T-cell (primary cell): ENCODE data around the gene NUP98. TPM values are rescaled to one million over a fixed set of nuclear protein-coding genes. Genes with fewer than 3 reads are reported as not detected.

ENCODE experiments used
- ATAC-seq, 4 experiments: fragments of 200-7000 bp in 3 of 4; fragments of 150-1000 bp in 1 of 4; cut with Tn5 transposase; replicated peaks in 1 of 4; 1 replicate in 3 of 4; 2 replicates in 1 of 4; pipeline ENCODE4 v1.10.0; 2021; ENCODE audit warnings: moderate library complexity in 3 of 4, mild to moderate bottlenecking in 2 of 4, moderate number of reproducible peaks in 1 of 4
- CTCF ChIA-PET, 2 donors: fragments of 300-600 bp; sonication (Branson Sonifier 250); formaldehyde crosslinking; loops; one replicate each; lab custom pipeline; 2022; ENCODE audit warnings: antibody characterized with exemption in 2 of 2; lab: Charles Lee
- POLR2A ChIA-PET, 2 donors: fragments of 300-600 bp; sonication (Branson Sonifier 250); formaldehyde crosslinking; loops; one replicate each; lab custom pipeline; 2022; ENCODE audit warnings: antibody characterized with exemption in 2 of 2; lab: Charles Lee
- DNase-seq, 35 experiments: peaks; one replicate each; pipeline versions ENCODE4 v3.0.0 to v3.0.0-alpha.2; 2013 to 2023
- H3K27ac ChIP-seq: one replicate; pipeline ENCODE4 v1.5.1; 2013; ENCODE audit warnings: low read length
- H3K27me3 ChIP-seq, 2 experiments: replicated peaks in 1 of 2; 1 replicate in 1 of 2; 2 replicates in 1 of 2; pipeline versions ENCODE4 v1.6.1 to v1.7.0; 2013; ENCODE audit warnings: low read length in 1 of 2, mixed read lengths in 1 of 2; ENCODE audit not compliant: control insufficient read depth in 2 of 2, insufficient read depth in 2 of 2; ENCODE audit errors: extremely low read depth in 1 of 2
- H3K36me3 ChIP-seq, 2 donors: 1 replicate in 1 of 2; 2 replicates in 1 of 2; pipeline versions ENCODE4 v1.6.1 to v1.7.0; 2013; ENCODE audit warnings: low read length in 1 of 2; ENCODE audit not compliant: control insufficient read depth in 2 of 2, insufficient read depth in 1 of 2; ENCODE audit errors: extremely low read depth in 1 of 2
- H3K4me1 ChIP-seq, 2 experiments: 1 replicate in 1 of 2; 2 replicates in 1 of 2; pipeline versions ENCODE4 v1.6.1 to v1.7.0; 2013; ENCODE audit warnings: low read length in 2 of 2, mixed read lengths in 1 of 2; ENCODE audit not compliant: insufficient read depth in 2 of 2, control insufficient read depth in 1 of 2; ENCODE audit errors: extremely low read depth in 1 of 2
- H3K4me3 ChIP-seq, 2 donors: 1 replicate in 1 of 2; 2 replicates in 1 of 2; pipeline versions ENCODE4 v1.5.1 to v1.7.0; 2013; ENCODE audit warnings: mild to moderate bottlenecking in 2 of 2, low read length in 1 of 2, moderate library complexity in 1 of 2; ENCODE audit not compliant: control insufficient read depth in 1 of 2; ENCODE audit errors: extremely low read depth in 1 of 2
- H3K9me3 ChIP-seq: 2 replicates; pipeline ENCODE4 v1.7.0; 2013
- H3K27ac Mint-ChIP-seq, 2 donors: one replicate each; pipeline ENCODE4 v1.8.0; 2020 to 2021; ENCODE audit warnings: mild to moderate bottlenecking in 2 of 2, mixed read lengths in 2 of 2
- H3K27me3 Mint-ChIP-seq, 2 donors: one replicate each; pipeline ENCODE4 v1.8.0; 2021 to 2022; ENCODE audit warnings: mixed read lengths in 2 of 2
- H3K36me3 Mint-ChIP-seq: one replicate; pipeline ENCODE4 v1.8.0; 2021; ENCODE audit warnings: mixed read lengths
- H3K4me1 Mint-ChIP-seq, 3 donors: one replicate each; pipeline ENCODE4 v1.8.0; 2020 to 2022; ENCODE audit warnings: mixed read lengths in 3 of 3, mild to moderate bottlenecking in 1 of 3
- H3K4me3 Mint-ChIP-seq, 3 donors: one replicate each; pipeline ENCODE4 v1.8.0; 2020 to 2022; ENCODE audit warnings: mild to moderate bottlenecking in 3 of 3, mixed read lengths in 3 of 3, moderate library complexity in 3 of 3
- H3K9me3 Mint-ChIP-seq, 3 donors: one replicate each; pipeline ENCODE4 v1.8.0; 2020 to 2022; ENCODE audit warnings: mixed read lengths in 3 of 3
- WGBS: methylation state at CpG from one replicate; pipeline ENCODE4 v1.1.5; 2013; ENCODE audit warnings: missing lambda C conversion rate; ENCODE audit not compliant: insufficient coverage; 5-methylcytosine and 5-hydroxymethylcytosine counted together
- total RNA-seq, 35 experiments: library from RNA in 6 of 35; stranded (reverse) in 6 of 35; fragments of 120-200 nt in 1 of 35; gene quantifications; one replicate each; pipeline versions ENCODE4 v1.2.1 to v1.2.4 and lab custom pipeline; 2013 to 2026

The NUP98 gene
- total RNA-seq, 5 donors from 2014 or later (not counting 1 experiment from before 2014, with no cell fraction given): 89.1 to 105 (median 102) TPM

DNA sequence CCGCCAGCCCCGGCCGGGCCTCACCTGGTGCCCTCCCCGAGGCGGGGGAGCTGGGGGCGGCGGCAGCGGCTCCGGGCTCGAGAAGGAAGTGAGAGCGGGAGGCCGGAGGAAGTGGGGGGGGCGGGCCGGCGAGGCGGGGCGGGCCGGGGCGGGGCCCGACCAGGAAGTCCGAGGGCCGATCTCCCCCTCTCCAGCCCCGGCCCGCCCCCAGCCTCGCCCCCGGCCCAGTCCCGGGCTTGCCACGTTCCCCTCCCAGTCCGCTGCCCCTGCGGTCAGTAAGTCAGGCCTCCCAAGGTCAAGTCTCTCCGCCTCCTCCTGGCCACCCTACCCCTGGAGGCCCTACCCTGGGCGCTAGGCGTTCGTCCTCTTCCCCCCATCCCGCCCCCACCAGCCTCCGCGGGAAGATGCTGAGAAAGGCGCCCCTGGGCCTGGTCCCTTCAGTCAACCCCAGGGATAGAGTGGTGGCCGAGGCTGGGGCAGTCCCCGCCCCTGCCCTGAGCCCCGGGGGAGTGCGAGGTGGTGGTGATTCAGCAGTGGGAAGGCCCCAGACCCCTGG, 43.6 kb upstream of the NUP98 start, which contains the start of gene RHOG:
Gene RHOG, minus strand, starts transcription at position 90 of the 556 bp plus-strand sequence. CDS start 12,821 bp downstream, outside the sequence.
- ATAC-seq: peak; percentile 26 to 50 (median 42)
- Histone ChIP-seq H3K36me3 (peaks cover 0 to 5% of the 10 kb centered on the region in 2 donors), H3K9me3 (no peaks in the 10 kb centered on the region), H3K27ac (peak within 1 kb of the TSS; percentile 98), H3K4me1 (peaks cover 50 to 51% of the 10 kb centered on the region in 2 experiments), H3K4me3 (peak within 1 kb of the TSS; percentile 88 to 89), H3K27me3 (no peaks in the 10 kb centered on the region)
- H3K9me3 Mint-ChIP-seq: no peaks in the 10 kb centered on the region
- POLR2A ChIA-PET: interaction anchor here (0.6 to 4.6 kb wide), 21 partner anchors 10 to 232 kb away, joined by 3 to 58 read pairs (median 4); partner anchors contain the start of genes STIM1 (in 2 of the 2) and PGAP2 (in 1 of the 2)
- H3K36me3 Mint-ChIP-seq: peaks cover 13% of the 10 kb centered on the region
- peak in 13 of 35 experiments; percentile 10 to 93 (median 53) for DNase-seq
- H3K27me3 Mint-ChIP-seq: no peaks in the 10 kb centered on the region
- WGBS: 0% methylated on average over 5 of the region's 42 CpGs
- H3K4me1 Mint-ChIP-seq: peaks cover 63 to 64% (median 63%) of the 10 kb centered on the region in 3 donors
- peak within 1 kb of the TSS; percentile 96 for H3K27ac Mint-ChIP-seq
- peak within 1 kb of the TSS; percentile 86 to 89 (median 89) for H3K4me3 Mint-ChIP-seq
- CTCF ChIA-PET: interaction anchor here (0.6 to 9.9 kb wide), 31 partner anchors 12 to 256 kb away, joined by 3 to 248 read pairs (median 4); partner anchors contain the start of genes NUP98 (in 1 of the 2), PGAP2 (in 1 of the 2) and STIM1 (in 1 of the 2)

DNA sequence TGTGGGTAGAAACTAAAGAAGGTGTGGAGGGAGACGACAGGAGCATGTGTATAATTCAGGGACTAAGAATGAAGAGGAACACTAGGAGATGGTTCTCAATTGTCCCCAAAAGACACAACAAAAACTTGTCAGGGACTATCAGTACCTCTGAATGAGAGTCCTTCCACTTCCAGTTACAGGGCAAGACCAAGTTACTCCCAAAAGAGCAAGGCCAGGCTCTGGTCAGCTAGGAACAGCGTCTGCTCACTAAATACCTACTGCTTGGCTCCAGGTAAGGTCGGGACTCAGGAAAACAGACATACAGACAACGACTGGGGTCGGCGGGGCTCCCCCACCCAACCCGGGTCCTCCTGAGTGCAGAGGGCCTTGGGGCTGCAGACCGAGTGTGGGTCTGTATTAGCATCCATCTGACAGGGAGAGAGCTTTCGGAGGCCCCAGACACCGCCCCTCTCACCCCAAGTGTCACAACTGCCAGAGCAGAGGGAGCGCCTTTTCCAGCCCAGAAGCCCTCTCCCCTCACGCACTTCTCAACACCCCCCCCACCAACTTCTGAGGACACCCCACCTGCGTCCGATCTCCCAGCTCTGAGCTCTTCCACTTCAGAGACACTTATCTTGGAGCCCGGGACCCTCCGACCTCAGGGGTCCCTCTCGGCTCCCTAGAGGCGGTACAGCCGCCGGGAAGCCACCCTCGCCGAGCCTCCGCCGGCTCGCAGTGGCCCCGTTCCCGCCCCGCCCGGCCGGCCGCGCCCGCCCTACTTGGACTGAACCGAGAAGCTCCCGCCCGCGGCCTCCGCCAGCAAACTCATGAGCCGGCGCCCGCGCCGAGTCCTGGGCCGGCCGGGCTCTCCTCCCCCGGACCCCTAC, 42.9 kb upstream of the NUP98 start:
- Mint-ChIP-seq H3K27me3 (no peaks in the 10 kb centered on the region), H3K4me3 (peak overlapping the region; percentile 85 to 89 (median 89)), H3K4me1 (peaks cover 65 to 70% (median 67%) of the 10 kb centered on the region in 3 donors), H3K9me3 (no peaks in the 10 kb centered on the region), H3K27ac (peak overlapping the region; percentile 92 to 95), H3K36me3 (peaks cover 18% of the 10 kb centered on the region)
- Histone ChIP-seq H3K27me3 (no peaks in the 10 kb centered on the region), H3K4me1 (peaks cover 49 to 59% of the 10 kb centered on the region in 2 experiments), H3K36me3 (peaks cover 0 to 9% of the 10 kb centered on the region in 2 donors), H3K9me3 (no peaks in the 10 kb centered on the region), H3K4me3 (peak overlapping the region; percentile 88 to 89), H3K27ac (peak overlapping the region; percentile 98)
- CTCF ChIA-PET: interaction anchor here (0.8 to 9.9 kb wide), 11 partner anchors 12 to 255 kb away, joined by 3 to 248 read pairs (median 13); partner anchors contain the start of genes PGAP2 (in 1 of the 2) and STIM1 (in 1 of the 2)
- WGBS: under 1% methylated on average over 42 of the region's 46 CpGs
- DNase-seq (peak in 28 of 35 experiments; percentile 24 to 57 (median 38)), ATAC-seq (peak in 2 of 4 experiments; percentile 0 to 1)
- POLR2A ChIA-PET: interaction anchor here (0.6 to 4.6 kb wide), 7 partner anchors 14 to 233 kb away, joined by 3 to 58 read pairs (median 5); partner anchors contain the start of gene STIM1 (in 1 of the 2)

DNA sequence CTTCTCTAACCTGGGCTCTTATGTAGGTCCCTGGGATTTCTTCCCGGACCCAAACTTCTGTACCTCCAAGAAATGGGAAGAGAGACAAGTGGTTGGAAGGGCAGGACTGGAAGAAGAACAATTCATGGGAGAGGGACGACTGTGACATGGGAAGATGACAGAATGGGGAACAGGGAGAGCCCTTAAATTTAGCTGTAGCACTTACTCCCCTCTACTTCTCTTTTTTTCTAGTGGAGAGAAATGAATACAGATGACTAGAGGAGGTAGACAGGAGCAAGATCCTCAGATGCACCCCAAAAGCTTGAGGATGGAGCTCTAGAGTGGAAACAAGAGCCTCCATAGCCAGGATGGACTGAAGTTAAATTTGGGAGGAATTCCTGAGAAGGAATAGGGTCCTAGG, 41.1 kb upstream of the NUP98 start:
- H3K4me3 Mint-ChIP-seq: peak overlapping the region; percentile 85 to 89 (median 89)
- ATAC-seq (no peak), DNase-seq (no peak)
- CTCF ChIA-PET: interaction anchor here (0.9 to 9.9 kb wide), 5 partner anchors 10 to 234 kb away, joined by 3 to 248 read pairs (median 7); partner anchors contain the start of gene STIM1 (in 1 of the 2)
- H3K4me1 Mint-ChIP-seq: peaks cover 72 to 76% (median 74%) of the 10 kb centered on the region in 3 donors
- Histone ChIP-seq H3K36me3 (peaks cover 0 to 19% of the 10 kb centered on the region in 2 donors), H3K27ac (peak overlapping the region; percentile 98), H3K9me3 (no peaks in the 10 kb centered on the region), H3K27me3 (no peaks in the 10 kb centered on the region), H3K4me3 (peak overlapping the region; percentile 81 to 88), H3K4me1 (peaks cover 50 to 76% of the 10 kb centered on the region in 2 experiments)
- peak overlapping the region; percentile 92 to 95 for H3K27ac Mint-ChIP-seq
- peaks cover 28% of the 10 kb centered on the region for H3K36me3 Mint-ChIP-seq
- no peaks in the 10 kb centered on the region for H3K9me3 Mint-ChIP-seq
- WGBS: no CpG with 5 or more reads among the region's 2 CpGs
- H3K27me3 Mint-ChIP-seq: no peaks in the 10 kb centered on the region
- POLR2A ChIA-PET: interaction anchor here (0.5 to 4.6 kb wide), 5 partner anchors 13 to 41 kb away, joined by 3 to 58 read pairs (median 4); partner anchors contain the start of gene STIM1 (in 1 of the 2)

DNA sequence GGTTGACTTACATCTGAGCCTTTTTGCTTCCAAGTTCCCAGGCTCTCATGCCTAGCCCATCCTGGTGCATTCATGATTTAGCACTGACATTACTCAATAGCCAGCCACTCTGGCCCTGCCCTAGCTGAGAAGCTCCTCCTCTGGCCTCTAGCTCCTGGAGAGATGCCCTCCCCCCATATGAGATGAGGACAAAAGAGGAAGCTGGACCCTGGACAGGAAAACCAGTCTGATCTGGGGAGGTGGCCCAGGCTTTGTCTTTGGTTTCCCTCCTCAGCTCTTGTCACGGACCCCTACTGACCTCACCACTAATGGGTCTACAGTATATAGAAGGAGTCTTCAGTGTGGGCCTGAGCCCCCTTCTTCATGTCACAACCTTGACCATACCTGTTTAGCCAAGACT, 40.4 kb upstream of the NUP98 start:
- Mint-ChIP-seq H3K36me3 (peaks cover 32% of the 10 kb centered on the region), H3K27ac (peak overlapping the region; percentile 92 to 95), H3K9me3 (no peaks in the 10 kb centered on the region), H3K4me1 (peaks cover 78 to 79% (median 79%) of the 10 kb centered on the region in 3 donors), H3K27me3 (no peaks in the 10 kb centered on the region), H3K4me3 (peak overlapping the region; percentile 85 to 89 (median 89))
- Histone ChIP-seq H3K27ac (peak overlapping the region; percentile 98), H3K36me3 (peaks cover 0 to 22% of the 10 kb centered on the region in 2 donors), H3K4me1 (peaks cover 55 to 83% of the 10 kb centered on the region in 2 experiments), H3K27me3 (no peaks in the 10 kb centered on the region), H3K4me3 (peak overlapping the region; percentile 81 to 88), H3K9me3 (no peaks in the 10 kb centered on the region)
- CTCF ChIA-PET: interaction anchor here (0.5 to 9.9 kb wide), 6 partner anchors 10 to 235 kb away, joined by 3 to 248 read pairs (median 7); partner anchors contain the start of gene STIM1 (in 1 of the 2)
- POLR2A ChIA-PET: interaction anchor here in 1 of 2 donors (0.6 to 1.0 kb wide), 4 partner anchors 10 to 243 kb away, joined by 3 to 4 read pairs (median 4); no protein-coding TSS in a partner anchor
- WGBS: no CpG with 5 or more reads among the region's 1 CpG
- DNase-seq (peak in 1 of 35 experiments; percentile 40), ATAC-seq (no peak)

DNA sequence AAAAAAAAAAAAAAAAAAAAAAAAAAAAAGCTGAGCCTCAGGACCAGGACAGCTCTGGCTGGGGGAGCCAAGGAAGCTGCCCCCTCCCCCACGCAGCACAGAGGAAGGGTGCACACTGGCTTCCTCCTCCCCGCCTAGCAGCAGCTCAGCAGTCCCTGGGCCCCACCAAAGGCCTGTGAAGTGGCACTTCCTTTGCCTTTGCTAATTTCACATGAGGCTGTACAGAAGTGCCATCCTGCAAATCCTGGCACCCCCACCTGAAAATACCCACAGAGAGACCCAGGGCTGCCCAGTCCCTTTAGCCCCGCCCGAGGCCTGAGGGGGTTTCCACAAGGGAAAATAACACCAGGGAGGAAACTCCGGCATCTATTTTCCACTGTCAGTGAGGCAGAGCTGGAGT, 39.5 kb upstream of the NUP98 start:
- ChIA-PET CTCF (interaction anchor here (0.5 to 9.9 kb wide), 14 partner anchors 12 to 280 kb away, joined by 3 to 248 read pairs (median 4); partner anchors contain the start of gene STIM1 (in 1 of the 2)), POLR2A (interaction anchor here (0.5 to 1.0 kb wide), 7 partner anchors 11 to 106 kb away, joined by 3 to 8 read pairs (median 3); partner anchors contain the start of gene PGAP2 (in 1 of the 2))
- no peaks in the 10 kb centered on the region for H3K9me3 ChIP-seq
- H3K9me3 Mint-ChIP-seq: no peaks in the 10 kb centered on the region
- peak overlapping the region; percentile 85 to 89 (median 89) for H3K4me3 Mint-ChIP-seq
- H3K27me3 Mint-ChIP-seq: no peaks in the 10 kb centered on the region
- H3K4me1 Mint-ChIP-seq: peaks cover 82 to 87% (median 83%) of the 10 kb centered on the region in 3 donors
- no peaks in the 10 kb centered on the region for H3K27me3 ChIP-seq
- peak overlapping the region; percentile 92 to 95 for H3K27ac Mint-ChIP-seq
- peak overlapping the region; percentile 98 for H3K27ac ChIP-seq
- DNase-seq (peak in 34 of 35 experiments; percentile 37 to 71 (median 55)), ATAC-seq (peak; percentile 6 to 15 (median 10))
- H3K4me3 ChIP-seq: peak overlapping the region; percentile 61 to 88
- 6% methylated on average over 2 of the region's 5 CpGs for WGBS
- peaks cover 0 to 26% of the 10 kb centered on the region in 2 donors for H3K36me3 ChIP-seq
- peaks cover 32% of the 10 kb centered on the region for H3K36me3 Mint-ChIP-seq
- H3K4me1 ChIP-seq: peaks cover 62 to 84% of the 10 kb centered on the region in 2 experiments
